ENCODE results near the gene PRELID3B.

PRELID3B gene

GRCh38 chr20:59026904-59027740, 15.5 kb downstream of the PRELID3B start:
- Histone ChIP-seq H3K36me3 (ENCODE audit: insufficient read depth, low read length) (peaks cover 33% of the 10 kb centered on the region), H2AFZ (ENCODE audit: low read length, unreplicated experiment) (no peak overlapping the region), H3K4me1 (ENCODE audit: control insufficient read depth, insufficient read depth, low read length, unreplicated experiment) (peaks cover 42% of the 10 kb centered on the region), H3K27me3 (ENCODE audit: insufficient read depth, low read length) (no peaks in the 10 kb centered on the region), H3K27ac (ENCODE audit: low read depth, low read length) (no peak overlapping the region), H3K4me3 (ENCODE audit: low read depth, low read length) (peak overlapping the region; percentile 86), H3K79me2 (ENCODE audit: control insufficient read depth, insufficient read depth, low read length, unreplicated experiment) (peaks cover 66% of the 10 kb centered on the region)

DNA sequence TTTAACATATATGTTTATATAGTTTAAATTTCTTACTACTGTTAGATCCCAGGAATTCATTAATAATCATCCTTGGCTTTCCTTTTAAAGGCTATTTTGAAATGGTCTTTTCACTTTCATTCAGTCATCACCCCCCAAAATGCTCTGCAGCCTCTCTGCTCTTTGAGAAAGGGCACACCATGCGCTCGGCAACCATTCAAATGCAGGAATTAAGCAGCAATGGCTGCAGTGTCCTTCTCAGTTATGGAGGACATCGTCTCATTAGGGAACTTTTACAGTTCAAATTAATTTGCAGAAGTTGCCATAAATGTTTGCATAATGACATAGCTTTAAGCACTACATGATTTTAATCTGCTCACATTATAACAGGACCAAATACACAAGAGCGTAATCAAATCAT, 17.1 kb downstream of the PRELID3B start:
- H3K79me2 ChIP-seq (ENCODE audit: control insufficient read depth, insufficient read depth, low read length, unreplicated experiment) = peaks cover 50% of the 10 kb centered on the region
- H3K36me3 ChIP-seq (ENCODE audit: insufficient read depth, low read length) = peaks cover 33% of the 10 kb centered on the region
- no peak overlapping the region for H2AFZ ChIP-seq (ENCODE audit: low read length, unreplicated experiment)
- H3K4me1 ChIP-seq (ENCODE audit: control insufficient read depth, insufficient read depth, low read length, unreplicated experiment) = peaks cover 34% of the 10 kb centered on the region
- H3K4me3 ChIP-seq (ENCODE audit: low read depth, low read length) = no peak overlapping the region
- H3K27ac ChIP-seq (ENCODE audit: low read depth, low read length) = no peak overlapping the region
- no peaks in the 10 kb centered on the region for H3K27me3 ChIP-seq (ENCODE audit: insufficient read depth, low read length)

DNA sequence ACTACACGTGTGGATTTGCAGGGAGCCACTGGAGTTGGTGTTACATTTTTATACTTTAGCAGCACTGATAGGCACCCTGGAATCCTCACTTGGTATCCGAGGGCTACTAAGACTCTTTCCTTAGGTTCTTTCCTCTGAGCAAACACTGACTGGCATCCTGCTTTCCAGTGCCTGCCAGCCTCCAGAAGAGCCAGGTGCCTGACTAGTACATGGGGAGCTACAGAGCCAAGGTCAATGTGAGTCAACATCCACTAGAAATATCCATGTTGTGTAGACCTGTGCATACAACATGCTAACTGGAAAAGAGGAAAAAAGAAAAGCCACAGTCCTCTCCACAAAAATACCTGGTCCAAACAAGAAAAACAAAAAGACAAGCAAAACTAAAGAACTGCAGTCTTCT, 17.5 kb downstream of the PRELID3B start:
- no peak overlapping the region for H3K27ac ChIP-seq (ENCODE audit: low read depth, low read length)
- no peaks in the 10 kb centered on the region for H3K27me3 ChIP-seq (ENCODE audit: insufficient read depth, low read length)
- peaks cover 30% of the 10 kb centered on the region for H3K4me1 ChIP-seq (ENCODE audit: control insufficient read depth, insufficient read depth, low read length, unreplicated experiment)
- peaks cover 32% of the 10 kb centered on the region for H3K36me3 ChIP-seq (ENCODE audit: insufficient read depth, low read length)
- H3K4me3 ChIP-seq (ENCODE audit: low read depth, low read length) = no peak overlapping the region
- H2AFZ ChIP-seq (ENCODE audit: low read length, unreplicated experiment) = no peak overlapping the region
- peaks cover 45% of the 10 kb centered on the region for H3K79me2 ChIP-seq (ENCODE audit: control insufficient read depth, insufficient read depth, low read length, unreplicated experiment)

GRCh38 chr20:59024111-59024530, 18.5 kb downstream of the PRELID3B start:
- H3K79me2 ChIP-seq (ENCODE audit: control insufficient read depth, insufficient read depth, low read length, unreplicated experiment) = peaks cover 36% of the 10 kb centered on the region

GRCh38 chr20:59023616-59024015, 19.0 kb downstream of the PRELID3B start:
- Histone ChIP-seq H3K79me2 (ENCODE audit: control insufficient read depth, insufficient read depth, low read length, unreplicated experiment) (peaks cover 31% of the 10 kb centered on the region), H3K36me3 (ENCODE audit: insufficient read depth, low read length) (peaks cover 19% of the 10 kb centered on the region), H3K27ac (ENCODE audit: low read depth, low read length) (no peak overlapping the region), H3K4me3 (ENCODE audit: low read depth, low read length) (no peak overlapping the region), H3K4me1 (ENCODE audit: control insufficient read depth, insufficient read depth, low read length, unreplicated experiment) (peaks cover 17% of the 10 kb centered on the region), H2AFZ (ENCODE audit: low read length, unreplicated experiment) (no peak overlapping the region), H3K27me3 (ENCODE audit: insufficient read depth, low read length) (no peaks in the 10 kb centered on the region)

More at GRCh38 chr20:59024111-59024530, 18.5 kb downstream of the PRELID3B start:
- Histone ChIP-seq H2AFZ (ENCODE audit: low read length, unreplicated experiment) (no peak overlapping the region), H3K36me3 (ENCODE audit: insufficient read depth, low read length) (peaks cover 23% of the 10 kb centered on the region), H3K4me1 (ENCODE audit: control insufficient read depth, insufficient read depth, low read length, unreplicated experiment) (peaks cover 22% of the 10 kb centered on the region), H3K4me3 (ENCODE audit: low read depth, low read length) (no peak overlapping the region), H3K27ac (ENCODE audit: low read depth, low read length) (no peak overlapping the region), H3K27me3 (ENCODE audit: insufficient read depth, low read length) (no peaks in the 10 kb centered on the region)

- H2AFZ ChIP-seq (ENCODE audit: low read length, unreplicated experiment) = no peak overlapping the region
- no peak overlapping the region for H3K4me3 ChIP-seq (ENCODE audit: low read depth, low read length)
- H3K27ac ChIP-seq (ENCODE audit: low read depth, low read length) = no peak overlapping the region
- H3K4me1 ChIP-seq (ENCODE audit: control insufficient read depth, insufficient read depth, low read length, unreplicated experiment) = peaks cover 8% of the 10 kb centered on the region
- peaks cover 12% of the 10 kb centered on the region; the same call in 1 of the 2 replicates for H3K36me3 ChIP-seq (ENCODE audit: insufficient read depth, low read length)
- no peaks in the 10 kb centered on the region for H3K27me3 ChIP-seq (ENCODE audit: insufficient read depth, low read length)
- peaks cover 23% of the 10 kb centered on the region for H3K79me2 ChIP-seq (ENCODE audit: control insufficient read depth, insufficient read depth, low read length, unreplicated experiment)
Observed at GRCh38 chr20:59022754-59023153, 19.8 kb downstream of the PRELID3B start.

DNA sequence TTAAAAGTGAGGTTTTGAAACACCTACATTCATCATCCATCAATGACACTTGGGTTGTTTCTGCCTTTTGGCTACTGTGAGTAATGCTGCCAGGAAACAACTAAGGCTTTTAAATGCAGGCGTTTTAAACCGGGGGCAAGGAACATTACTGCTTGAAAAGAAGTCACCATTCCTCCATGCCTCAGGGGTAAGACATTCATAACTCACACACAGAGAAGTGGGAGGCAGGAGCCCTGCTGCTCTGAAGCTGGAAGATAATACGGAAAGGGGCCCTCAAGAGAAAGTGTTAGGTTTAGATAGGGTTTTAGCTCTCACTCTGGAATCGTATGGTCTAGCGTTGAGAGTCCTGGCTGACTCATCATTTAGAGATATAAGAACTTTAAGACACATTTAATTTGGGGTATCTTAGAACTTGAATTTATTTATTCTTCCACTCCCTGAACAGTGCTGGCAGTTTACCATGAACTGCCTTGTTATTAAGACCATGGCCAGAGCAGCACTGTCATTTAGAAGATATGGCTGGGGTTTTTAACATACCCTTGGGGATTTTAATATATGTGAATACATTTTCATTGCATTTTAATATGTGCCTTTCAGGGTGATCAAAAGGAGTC, 21.5 kb downstream of the PRELID3B start:
- Histone ChIP-seq H2AFZ (ENCODE audit: low read length, unreplicated experiment) (no peak overlapping the region), H3K79me2 (ENCODE audit: control insufficient read depth, insufficient read depth, low read length, unreplicated experiment) (peaks cover 5% of the 10 kb centered on the region), H3K4me3 (ENCODE audit: low read depth, low read length) (no peak overlapping the region), H3K27me3 (ENCODE audit: insufficient read depth, low read length) (no peaks in the 10 kb centered on the region), H3K27ac (ENCODE audit: low read depth, low read length) (no peak overlapping the region), H3K36me3 (ENCODE audit: insufficient read depth, low read length) (peaks cover 7% of the 10 kb centered on the region; the same call in 1 of the 2 replicates), H3K4me1 (ENCODE audit: control insufficient read depth, insufficient read depth, low read length, unreplicated experiment) (peaks cover 6% of the 10 kb centered on the region)

DNA sequence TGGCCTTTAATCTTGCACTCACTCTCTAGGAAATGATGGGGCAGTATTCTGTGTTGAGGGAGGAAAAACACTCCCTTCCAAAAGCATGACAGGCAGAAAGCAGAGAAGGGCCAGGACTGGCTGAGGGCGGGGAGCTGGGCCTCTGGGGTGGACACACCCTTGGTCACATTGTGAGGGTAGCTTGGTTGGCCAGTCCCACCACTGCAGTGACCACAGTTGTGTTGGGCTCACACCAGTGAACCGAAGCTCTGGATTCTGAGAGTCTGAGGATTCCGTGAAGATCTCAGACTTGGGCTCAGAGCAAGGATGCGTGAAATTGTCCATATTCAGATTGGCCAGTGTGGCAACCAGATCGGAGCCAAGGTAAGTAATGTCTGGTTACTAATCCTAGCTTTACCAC, 23.4 kb downstream of the PRELID3B start, which contains the start of gene TUBB1:
TUBB1 (plus strand) TSS at position 213 of the 400 bp plus-strand sequence; CDS start at position 307, 94 bp downstream.
- Histone ChIP-seq H3K4me1 (ENCODE audit: control insufficient read depth, insufficient read depth, low read length, unreplicated experiment) (peaks cover 12% of the 10 kb centered on the region), H3K27ac (ENCODE audit: low read depth, low read length) (no peak within 1 kb of the TSS), H2AFZ (ENCODE audit: low read length, unreplicated experiment) (no peak within 1 kb of the TSS), H3K79me2 (ENCODE audit: control insufficient read depth, insufficient read depth, low read length, unreplicated experiment) (no peaks in the 10 kb centered on the region), H3K36me3 (ENCODE audit: insufficient read depth, low read length) (0 out of 2 replicates have a peak, but pooled peaks cover 4% of the 10 kb centered on the region), H3K4me3 (ENCODE audit: low read depth, low read length) (no peak within 1 kb of the TSS), H3K27me3 (ENCODE audit: insufficient read depth, low read length) (no peaks in the 10 kb centered on the region)

DNA sequence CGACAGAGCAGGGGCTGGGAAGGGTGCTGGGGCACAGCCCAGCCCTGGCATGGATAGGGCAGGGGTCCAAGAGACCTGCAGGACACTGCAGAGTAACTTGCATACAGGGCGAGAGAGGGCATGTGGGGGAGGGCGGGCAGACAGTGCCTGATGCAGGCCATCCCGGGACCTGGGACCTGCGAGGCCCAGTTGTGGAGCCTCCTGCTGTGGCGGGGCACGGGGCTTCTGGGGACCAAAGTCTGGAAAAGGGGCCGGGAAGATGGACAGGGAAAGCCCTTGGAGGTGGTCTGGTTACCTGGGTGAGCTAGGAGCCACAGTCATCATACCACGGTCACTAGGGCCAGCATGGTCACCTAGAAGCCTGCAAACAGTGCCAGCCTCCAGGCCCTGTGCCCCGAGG, 23.8 kb downstream of the PRELID3B start:
- Histone ChIP-seq H2AFZ (ENCODE audit: low read length, unreplicated experiment) (no peak overlapping the region), H3K4me3 (ENCODE audit: low read depth, low read length) (no peak overlapping the region), H3K27ac (ENCODE audit: low read depth, low read length) (no peak overlapping the region), H3K27me3 (ENCODE audit: insufficient read depth, low read length) (no peaks in the 10 kb centered on the region), H3K36me3 (ENCODE audit: insufficient read depth, low read length) (0 out of 2 replicates have a peak, but pooled peaks cover 4% of the 10 kb centered on the region), H3K4me1 (ENCODE audit: control insufficient read depth, insufficient read depth, low read length, unreplicated experiment) (peaks cover 16% of the 10 kb centered on the region), H3K79me2 (ENCODE audit: control insufficient read depth, insufficient read depth, low read length, unreplicated experiment) (no peaks in the 10 kb centered on the region)

- Histone ChIP-seq H3K27me3 (ENCODE audit: insufficient read depth, low read length) (no peaks in the 10 kb centered on the region), H3K4me3 (ENCODE audit: low read depth, low read length) (no peak overlapping the region), H2AFZ (ENCODE audit: low read length, unreplicated experiment) (no peak overlapping the region), H3K4me1 (ENCODE audit: control insufficient read depth, insufficient read depth, low read length, unreplicated experiment) (peaks cover 17% of the 10 kb centered on the region), H3K27ac (ENCODE audit: low read depth, low read length) (no peak overlapping the region), H3K79me2 (ENCODE audit: control insufficient read depth, insufficient read depth, low read length, unreplicated experiment) (no peaks in the 10 kb centered on the region), H3K36me3 (ENCODE audit: insufficient read depth, low read length) (no peaks in the 10 kb centered on the region)
Observed at GRCh38 chr20:59017493-59018231, 24.9 kb downstream of the PRELID3B start.
